H1 (cell line): ENCODE measurements around the gene ST6GALNAC3. TPM values are rescaled to one million over a fixed set of nuclear protein-coding genes. Genes with fewer than 3 reads are reported as not detected.

Experiments used
- CTCF ChIA-PET: fragments of 300-600 bp; sonication (Branson Sonifier 250); formaldehyde crosslinking; loops from one replicate; lab custom pipeline; 2021; ENCODE audit not compliant: partially characterized antibody; lab: Charles Lee
- POLR2A ChIA-PET: fragments of 300-600 bp; sonication (Branson Sonifier 250); formaldehyde crosslinking; loops from one replicate; lab custom pipeline; 2021; ENCODE audit warnings: inconsistent platforms; ENCODE audit not compliant: partially characterized antibody; lab: Charles Lee
- DNase-seq, 2 experiments: peaks; one replicate each; pipeline versions ENCODE4 v3.0.0 to v3.0.0-alpha.2; 2010 to 2022; ENCODE audit warnings: low spot score in 2 of 2, low read depth in 1 of 2, mixed read lengths in 1 of 2
- FAIRE-seq: peaks from 2 replicates; lab custom pipeline; 2011; peaks lifted over from hg19 to GRCh38; lab: Jason Lieb, UNC
- H2AFZ ChIP-seq: 2 replicates; pipeline ENCODE4 v1.8.1; 2012; ENCODE audit warnings: low read length, inconsistent platforms
- H2AK5ac ChIP-seq: 2 replicates; pipeline ENCODE4 v1.6.1; 2013; ENCODE audit warnings: low read depth, low read length
- H2BK120ac ChIP-seq: replicated peaks from 2 replicates; pipeline ENCODE3; 2013; ENCODE audit warnings: low read depth, low read length, inconsistent platforms
- H2BK12ac ChIP-seq: 2 replicates; pipeline ENCODE4 v1.6.1; 2013; ENCODE audit warnings: low read depth, low read length
- H2BK15ac ChIP-seq: 2 replicates; pipeline ENCODE4 v1.6.1; 2013; ENCODE audit warnings: low read length
- H2BK20ac ChIP-seq: 2 replicates; pipeline ENCODE4 v1.6.1; 2013; ENCODE audit warnings: low read length
- H2BK5ac ChIP-seq: 2 replicates; pipeline ENCODE4 v1.6.1; 2013; ENCODE audit warnings: low read depth, low read length
- H3K14ac ChIP-seq: 2 replicates; pipeline ENCODE4 v1.6.1; 2013; ENCODE audit warnings: inconsistent platforms; ENCODE audit not compliant: insufficient read length
- H3K18ac ChIP-seq: 2 replicates; pipeline ENCODE4 v1.6.1; 2013; ENCODE audit warnings: low read length; ENCODE audit errors: extremely low read depth
- H3K23ac ChIP-seq: 2 replicates; pipeline ENCODE4 v1.6.1; 2013; ENCODE audit warnings: inconsistent platforms; ENCODE audit not compliant: insufficient read length
- H3K23me2 ChIP-seq: 2 replicates; pipeline ENCODE4 v1.6.1; 2013; ENCODE audit warnings: low read depth, low read length
- H3K27ac ChIP-seq: 2 replicates; pipeline ENCODE4 v1.6.1; 2011; ENCODE audit warnings: low read depth, low read length, inconsistent platforms
- H3K27me3 ChIP-seq, 4 experiments: replicated peaks in 1 of 4; 1 replicate in 1 of 4; 2 replicates in 3 of 4; pipeline versions ENCODE4 v1.6.1 to v1.8.1; 2011 to 2013; ENCODE audit warnings: low read length in 3 of 4, mild to moderate bottlenecking in 3 of 4, inconsistent platforms in 2 of 4, mixed read lengths in 2 of 4, moderate library complexity in 1 of 4; ENCODE audit not compliant: control insufficient read depth in 3 of 4, insufficient read depth in 3 of 4; ENCODE audit errors: extremely low read depth in 1 of 4
- H3K36me3 ChIP-seq, 4 experiments: 2 replicates each; pipeline versions ENCODE4 v1.6.1 to v1.8.1; 2011 to 2013; ENCODE audit warnings: mild to moderate bottlenecking in 4 of 4, low read length in 3 of 4, moderate library complexity in 2 of 4, control low read depth in 1 of 4, inconsistent platforms in 1 of 4; ENCODE audit not compliant: insufficient read depth in 4 of 4, control insufficient read depth in 2 of 4
- H3K4ac ChIP-seq: replicated peaks from 2 replicates; pipeline ENCODE3; 2013; ENCODE audit warnings: low read length, low read depth, mixed read lengths, inconsistent platforms; ENCODE audit not compliant: insufficient read length
- H3K4me1 ChIP-seq, 4 experiments: replicated peaks in 1 of 4; 1 replicate in 1 of 4; 2 replicates in 3 of 4; pipeline versions ENCODE4 v1.6.1 to v1.8.1; 2011 to 2013; ENCODE audit warnings: low read length in 3 of 4, inconsistent platforms in 2 of 4, mixed read lengths in 1 of 4; ENCODE audit not compliant: insufficient read depth in 4 of 4, control insufficient read depth in 3 of 4
- H3K4me2 ChIP-seq, 2 experiments: 2 replicates each; pipeline versions ENCODE4 v1.6.1 to v1.8.1; 2011 to 2013; ENCODE audit warnings: low read depth in 2 of 2, low read length in 2 of 2, control low read depth in 1 of 2, inconsistent platforms in 1 of 2, mild to moderate bottlenecking in 1 of 2; ENCODE audit not compliant: insufficient read depth in 1 of 2
- H3K4me3 ChIP-seq, 4 experiments: fragments of 200-600, 300-600 bp in 1 of 4; sonication (generic), shearing (Covaris generic), sonication (Bioruptor Twin) in 1 of 4; 2 replicates each; pipeline versions ENCODE4 v1.5.1 to v1.8.1; 2011 to 2016; ENCODE audit warnings: low read length in 4 of 4, low read depth in 3 of 4, control low read depth in 2 of 4, inconsistent platforms in 2 of 4, mild to moderate bottlenecking in 2 of 4, mixed read lengths in 1 of 4, moderate library complexity in 1 of 4; ENCODE audit not compliant: insufficient read depth in 2 of 4; ENCODE audit errors: extremely low read depth in 1 of 4
- H3K56ac ChIP-seq: replicated peaks from 2 replicates; pipeline ENCODE3; 2013; ENCODE audit warnings: low read depth, mild to moderate bottlenecking, mixed read lengths, low read length, inconsistent platforms; ENCODE audit not compliant: insufficient read length
- H3K79me1 ChIP-seq: 2 replicates; pipeline ENCODE4 v1.6.1; 2013; ENCODE audit warnings: low read depth, low read length, control low read depth
- H3K79me2 ChIP-seq, 2 experiments: 2 replicates each; pipeline versions ENCODE4 v1.6.1 to v1.8.1; 2012 to 2013; ENCODE audit warnings: low read length in 2 of 2, mild to moderate bottlenecking in 2 of 2, inconsistent platforms in 1 of 2; ENCODE audit not compliant: insufficient read depth in 2 of 2, control insufficient read depth in 1 of 2
- H3K9ac ChIP-seq, 4 experiments: replicated peaks in 1 of 4; 1 replicate in 1 of 4; 2 replicates in 3 of 4; pipeline versions ENCODE4 v1.6.1 to v1.8.1; 2011 to 2013; ENCODE audit warnings: low read depth in 3 of 4, low read length in 3 of 4, control low read depth in 2 of 4, mild to moderate bottlenecking in 2 of 4, moderate library complexity in 2 of 4, inconsistent platforms in 1 of 4; ENCODE audit errors: extremely low read depth in 1 of 4
- H3K9me3 ChIP-seq, 2 experiments: 2 replicates each; pipeline versions ENCODE4 v1.6.1 to v1.8.1; 2012 to 2013; ENCODE audit warnings: mild to moderate bottlenecking in 2 of 2, moderate library complexity in 2 of 2, control low read depth in 1 of 2, inconsistent platforms in 1 of 2, low read depth in 1 of 2, low read length in 1 of 2, mixed read lengths in 1 of 2; ENCODE audit not compliant: insufficient read depth in 2 of 2
- H4K20me1 ChIP-seq, 2 experiments: replicated peaks in 1 of 2; 2 replicates each; pipeline versions ENCODE3 to v1.8.1; 2011 to 2013; ENCODE audit warnings: inconsistent platforms in 2 of 2, low read length in 2 of 2, mild to moderate bottlenecking in 1 of 2; ENCODE audit not compliant: insufficient read depth in 2 of 2, control insufficient read depth in 1 of 2
- H4K5ac ChIP-seq: 2 replicates; pipeline ENCODE4 v1.6.1; 2013; ENCODE audit warnings: low read length, low read depth, mixed read lengths, inconsistent platforms; ENCODE audit not compliant: insufficient read length
- H4K8ac ChIP-seq: 2 replicates; pipeline ENCODE4 v1.8.0; 2013; ENCODE audit warnings: mild to moderate bottlenecking, moderate library complexity, low read length, inconsistent platforms; ENCODE audit not compliant: insufficient read depth; ENCODE audit errors: extremely low read depth
- H4K91ac ChIP-seq: replicated peaks from 2 replicates; pipeline ENCODE3; 2013; ENCODE audit warnings: low read length, mixed read lengths, inconsistent platforms; ENCODE audit not compliant: insufficient read length
- EZH2 ChIP-seq: fragments of 200-600 bp; sonication (generic); IDR thresholded peaks from 2 replicates; pipeline ENCODE4 v1.7.1; 2012; ENCODE audit warnings: low read depth, mild to moderate bottlenecking, moderate library complexity, low read length, inconsistent platforms; ENCODE audit not compliant: severe bottlenecking
- WGBS, 2 experiments: shearing (Covaris generic) in 1 of 2; methylation state at CpG; one replicate each; pipeline versions ENCODE4 v1.1.6 to v1.1.7; 2013 to 2015; ENCODE audit warnings: low lambda C conversion rate in 2 of 2, mixed read lengths in 2 of 2, inconsistent platforms in 1 of 2, low coverage in 1 of 2, missing lambda C conversion rate in 1 of 2; ENCODE audit not compliant: insufficient replicate concordance in 2 of 2, insufficient coverage in 1 of 2, insufficient read length in 1 of 2; ENCODE audit errors: extremely low coverage in 1 of 2, missing lambda C conversion rate in 1 of 2; 5-methylcytosine and 5-hydroxymethylcytosine counted together
- polyA plus RNA-seq, 7 experiments: library from polyadenylated mRNA; depleted of rRNA in 3 of 7; stranded (reverse) in 5 of 7; unstranded in 2 of 7; fragments of >200 nt in 5 of 7; fragments of 200-250 nt in 2 of 7; gene quantifications; 1 replicate in 5 of 7; 2 replicates in 1 of 7; 4 replicates in 1 of 7; pipeline versions ENCODE4 v1.2.1 to v1.2.3, GENCODE V29; 2011 to 2013; ENCODE audit warnings: missing spikeins in 2 of 7, mixed read lengths in 2 of 7
- total RNA-seq: library from RNA; stranded (reverse); fragmentation: NEBNext Ultra II Directional; extraction: Animal tissue kit (Norgen Biotek cat#: 25700); gene quantifications from 2 replicates; pipeline ENCODE4 v1.2.1, GENCODE V29; 2021

ST6GALNAC3 gene
- total and polyA plus RNA-seq, 2 of the 8 experiments (the other 6 are each of a cell fraction or from before 2014, with no cell fraction given), result 4.9 to 19.0 TPM

- Histone ChIP-seq H3K27ac (no peak overlapping the region), H3K27me3 (no peaks in the 10 kb centered on the region), H2BK20ac (no peak overlapping the region), H3K56ac (no peak overlapping the region), H3K79me2 (no peaks in the 10 kb centered on the region), H3K23ac (no peak overlapping the region), H3K4me2 (no peak overlapping the region), H4K91ac (no peak overlapping the region), H4K20me1 (no peaks in the 10 kb centered on the region), H2BK120ac (no peak overlapping the region), H4K5ac (no peak overlapping the region), H3K4ac (no peak overlapping the region), H3K23me2 (no peaks in the 10 kb centered on the region), H3K4me1 (no peaks in the 10 kb centered on the region), H2AFZ (no peak overlapping the region), H3K9me3 (no peaks in the 10 kb centered on the region), H3K18ac (no peak overlapping the region), H3K36me3 (no peaks in the 10 kb centered on the region), H4K8ac (no peak overlapping the region), H2AK5ac (no peak overlapping the region), H3K79me1 (no peaks in the 10 kb centered on the region), H3K4me3 (no peak overlapping the region), H3K9ac (no peak overlapping the region), H2BK5ac (no peak overlapping the region), H2BK15ac (no peak overlapping the region), H2BK12ac (no peak overlapping the region), H3K14ac (no peak overlapping the region)
- 86% methylated on average over 5 of the region's 5 CpGs; no CpG with 5 or more reads in 1 of the 2 experiments for WGBS, 2 experiments
- no peak for TF ChIP-seq EZH2
- DNase-seq (no peak), FAIRE-seq (no peak)
- CTCF ChIA-PET, result interaction anchor here (0.8 kb wide), 1 partner anchor 274 kb away, joined by 4 read pairs; no protein-coding TSS in a partner anchor
- POLR2A ChIA-PET, result no interaction called here
Observed at GRCh38 chr1:76302711-76303339, 228.3 kb downstream of the ST6GALNAC3 start.
